ENCODE data around the gene DGKH. TPM values are rescaled to one million over a fixed set of nuclear protein-coding genes. Genes with fewer than 3 reads are reported as not detected.

Gene DGKH
- total RNA-seq, 1 experiment from 2014 or later = 9.2 TPM

DNA sequence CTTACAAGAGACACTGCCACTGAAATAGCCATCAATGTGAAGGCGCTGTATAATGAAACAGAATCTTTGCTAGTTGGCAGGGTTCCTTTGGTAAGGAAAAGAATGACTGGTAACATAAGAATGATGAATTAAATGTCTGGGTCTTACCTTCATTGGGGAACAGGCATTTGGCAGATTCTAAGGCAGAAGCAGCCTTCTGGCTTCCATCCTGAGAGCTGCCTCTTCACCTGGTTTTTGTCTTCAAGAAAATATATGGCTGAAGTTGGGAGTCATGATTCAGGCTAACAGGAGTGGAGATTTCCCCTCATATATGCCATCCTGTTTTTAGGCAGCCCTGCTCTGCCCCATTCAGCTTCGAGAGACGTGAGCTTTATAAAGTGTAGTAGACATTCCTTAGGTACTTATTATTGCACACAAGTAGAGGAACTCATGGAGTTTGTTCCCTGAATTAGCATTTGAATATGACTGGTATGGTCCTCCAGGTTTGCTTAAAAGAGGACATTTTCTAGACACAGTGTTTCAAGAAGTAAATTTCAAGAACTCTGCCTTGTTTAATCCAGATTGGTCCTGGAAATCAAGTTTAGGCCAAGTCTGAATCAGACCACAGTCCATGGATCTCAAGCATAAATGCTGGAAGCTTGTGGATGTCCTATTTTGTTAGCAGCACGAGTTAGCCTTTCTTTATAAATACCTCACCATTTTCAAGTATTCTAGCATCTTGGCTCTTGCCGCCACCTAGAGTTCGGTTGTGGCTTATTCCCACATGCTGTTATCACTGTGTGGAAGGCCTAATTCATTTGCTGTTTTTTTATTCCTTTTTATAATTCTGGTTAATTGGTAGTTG is 167.4 kb downstream of the DGKH start:
- POLR2A ChIA-PET = no interaction called here
- Histone ChIP-seq H3K36me3 (ENCODE audit: control insufficient read depth in 1 of 2, insufficient read depth in 2 of 2, low read length in 2 of 2) (no peaks in the 10 kb centered on the region), H4K20me1 (ENCODE audit: insufficient read depth) (no peaks in the 10 kb centered on the region), H3K9me2 (ENCODE audit: insufficient read depth) (no peaks in the 10 kb centered on the region), H3K27me3 (ENCODE audit: insufficient read depth, low read length) (no peaks in the 10 kb centered on the region), H3K79me2 (ENCODE audit: insufficient read depth, low read length) (no peaks in the 10 kb centered on the region), H3K4me2 (ENCODE audit: low read length) (no peak overlapping the region), H2AFZ (ENCODE audit: low read depth, low read length, poor library complexity, severe bottlenecking) (no peak overlapping the region), H3K9ac (ENCODE audit: low read length) (no peak overlapping the region), H3K9me3 (ENCODE audit: control insufficient read depth in 1 of 2, insufficient read depth in 1 of 2, low read depth in 1 of 2, low read length in 2 of 2) (no peaks in the 10 kb centered on the region), H3K4me1 (ENCODE audit: control insufficient read depth in 1 of 2, insufficient read depth in 2 of 2, low read length in 2 of 2) (peaks cover 0 to 9% of the 10 kb centered on the region in 2 experiments; a peak in 3 of 4 replicates), H3K4me3 (replicated peaks in 1 of 2; ENCODE audit: low read depth in 1 of 2, low read length in 2 of 2) (no peak overlapping the region), H3K27ac (ENCODE audit: low read depth, low read length) (no peak overlapping the region)
- ATAC-seq (peak; percentile 84), DNase-seq (ENCODE audit: low read depth, low spot score) (peak; percentile 29)
- CTCF ChIA-PET = no interaction called here
- RAD21 ChIA-PET (ENCODE audit: low non-redundant PET in 1 of 2, low total read pairs in 2 of 2, uncharacterized antibody in 2 of 2, unreplicated experiment in 2 of 2) = no interaction called here
- TF ChIP-seq RAD21 (IDR thresholded peaks at IDR 0.05; ENCODE audit: low read depth) = peak; percentile 68
- TF ChIP-seq, protein P1, sequence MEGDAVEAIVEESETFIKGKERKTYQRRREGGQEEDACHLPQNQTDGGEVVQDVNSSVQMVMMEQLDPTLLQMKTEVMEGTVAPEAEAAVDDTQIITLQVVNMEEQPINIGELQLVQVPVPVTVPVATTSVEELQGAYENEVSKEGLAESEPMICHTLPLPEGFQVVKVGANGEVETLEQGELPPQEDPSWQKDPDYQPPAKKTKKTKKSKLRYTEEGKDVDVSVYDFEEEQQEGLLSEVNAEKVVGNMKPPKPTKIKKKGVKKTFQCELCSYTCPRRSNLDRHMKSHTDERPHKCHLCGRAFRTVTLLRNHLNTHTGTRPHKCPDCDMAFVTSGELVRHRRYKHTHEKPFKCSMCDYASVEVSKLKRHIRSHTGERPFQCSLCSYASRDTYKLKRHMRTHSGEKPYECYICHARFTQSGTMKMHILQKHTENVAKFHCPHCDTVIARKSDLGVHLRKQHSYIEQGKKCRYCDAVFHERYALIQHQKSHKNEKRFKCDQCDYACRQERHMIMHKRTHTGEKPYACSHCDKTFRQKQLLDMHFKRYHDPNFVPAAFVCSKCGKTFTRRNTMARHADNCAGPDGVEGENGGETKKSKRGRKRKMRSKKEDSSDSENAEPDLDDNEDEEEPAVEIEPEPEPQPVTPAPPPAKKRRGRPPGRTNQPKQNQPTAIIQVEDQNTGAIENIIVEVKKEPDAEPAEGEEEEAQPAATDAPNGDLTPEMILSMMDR (IDR thresholded peaks at IDR 0.05 in 2 of 3, conservative IDR thresholded peaks at IDR 0.05 in 1 of 3; ENCODE audit: borderline replicate concordance in 1 of 3, insufficient read depth in 1 of 3, low read depth in 2 of 3, low read length in 2 of 3) = peak; percentile 33 to 73 (median 68); a peak in 5 of 6 replicates
- no peak for TF ChIP-seq EZH2 (IDR thresholded peaks at IDR 0.05)
- intact Hi-C loops (cut with micrococcal nuclease) = loop anchor here (2.0 kb wide), 1 partner anchor 547 kb away; no protein-coding TSS in a partner anchor
- BruUV-seq (replicated peaks) = no TSS peak

GRCh38 chr13:42216422-42216735 is 167.9 kb downstream of the DGKH start:
- peak; percentile 32 for ATAC-seq
- BruUV-seq (replicated peaks) = no TSS peak
- Histone ChIP-seq H3K9ac (ENCODE audit: low read length) (no peak overlapping the region), H3K27me3 (ENCODE audit: insufficient read depth, low read length) (no peaks in the 10 kb centered on the region), H3K9me3 (ENCODE audit: control insufficient read depth in 1 of 2, insufficient read depth in 1 of 2, low read depth in 1 of 2, low read length in 2 of 2) (no peaks in the 10 kb centered on the region), H3K4me1 (ENCODE audit: control insufficient read depth in 1 of 2, insufficient read depth in 2 of 2, low read length in 2 of 2) (peaks cover 0 to 9% of the 10 kb centered on the region in 2 experiments; a peak in 3 of 4 replicates), H3K36me3 (ENCODE audit: control insufficient read depth in 1 of 2, insufficient read depth in 2 of 2, low read length in 2 of 2) (no peaks in the 10 kb centered on the region), H4K20me1 (ENCODE audit: insufficient read depth) (no peaks in the 10 kb centered on the region), H3K27ac (ENCODE audit: low read depth, low read length) (no peak overlapping the region), H3K4me2 (ENCODE audit: low read length) (no peak overlapping the region), H3K4me3 (replicated peaks in 1 of 2; ENCODE audit: low read depth in 1 of 2, low read length in 2 of 2) (no peak overlapping the region), H3K79me2 (ENCODE audit: insufficient read depth, low read length) (no peaks in the 10 kb centered on the region), H3K9me2 (ENCODE audit: insufficient read depth) (no peaks in the 10 kb centered on the region), H2AFZ (ENCODE audit: low read depth, low read length, poor library complexity, severe bottlenecking) (no peak overlapping the region)
- no peak for DNase-seq (ENCODE audit: low read depth, low spot score)
- ChIA-PET RAD21 (ENCODE audit: low non-redundant PET in 1 of 2, low total read pairs in 2 of 2, uncharacterized antibody in 2 of 2, unreplicated experiment in 2 of 2) (no interaction called here), CTCF (no interaction called here), POLR2A (no interaction called here)
- intact Hi-C loops (cut with micrococcal nuclease) = loop anchor here (2.0 kb wide), 1 partner anchor 548 kb away; no protein-coding TSS in a partner anchor
- TF ChIP-seq JUND (IDR thresholded peaks at IDR 0.05) (no peak), SRF (IDR thresholded peaks at IDR 0.05; ENCODE audit: low read depth) (no peak), POLR2AphosphoS5 (IDR thresholded peaks at IDR 0.05; ENCODE audit: low read depth, low read length) (no peak), SIN3A (IDR thresholded peaks at IDR 0.05; ENCODE audit: low read depth) (no peak), EZH2 (IDR thresholded peaks at IDR 0.05) (no peak), TCF7L2 (IDR thresholded peaks at IDR 0.05; ENCODE audit: borderline replicate concordance, extremely low read depth, insufficient read depth, insufficient read length) (no peak), CBX3 (IDR thresholded peaks at IDR 0.05; ENCODE audit: low read depth) (no peak), ZNF274 (IDR thresholded peaks at IDR 0.05; ENCODE audit: low read depth, low read length) (no peak), EGR1 (IDR thresholded peaks at IDR 0.05; ENCODE audit: low read depth) (no peak)
- TF ChIP-seq, protein P2, sequence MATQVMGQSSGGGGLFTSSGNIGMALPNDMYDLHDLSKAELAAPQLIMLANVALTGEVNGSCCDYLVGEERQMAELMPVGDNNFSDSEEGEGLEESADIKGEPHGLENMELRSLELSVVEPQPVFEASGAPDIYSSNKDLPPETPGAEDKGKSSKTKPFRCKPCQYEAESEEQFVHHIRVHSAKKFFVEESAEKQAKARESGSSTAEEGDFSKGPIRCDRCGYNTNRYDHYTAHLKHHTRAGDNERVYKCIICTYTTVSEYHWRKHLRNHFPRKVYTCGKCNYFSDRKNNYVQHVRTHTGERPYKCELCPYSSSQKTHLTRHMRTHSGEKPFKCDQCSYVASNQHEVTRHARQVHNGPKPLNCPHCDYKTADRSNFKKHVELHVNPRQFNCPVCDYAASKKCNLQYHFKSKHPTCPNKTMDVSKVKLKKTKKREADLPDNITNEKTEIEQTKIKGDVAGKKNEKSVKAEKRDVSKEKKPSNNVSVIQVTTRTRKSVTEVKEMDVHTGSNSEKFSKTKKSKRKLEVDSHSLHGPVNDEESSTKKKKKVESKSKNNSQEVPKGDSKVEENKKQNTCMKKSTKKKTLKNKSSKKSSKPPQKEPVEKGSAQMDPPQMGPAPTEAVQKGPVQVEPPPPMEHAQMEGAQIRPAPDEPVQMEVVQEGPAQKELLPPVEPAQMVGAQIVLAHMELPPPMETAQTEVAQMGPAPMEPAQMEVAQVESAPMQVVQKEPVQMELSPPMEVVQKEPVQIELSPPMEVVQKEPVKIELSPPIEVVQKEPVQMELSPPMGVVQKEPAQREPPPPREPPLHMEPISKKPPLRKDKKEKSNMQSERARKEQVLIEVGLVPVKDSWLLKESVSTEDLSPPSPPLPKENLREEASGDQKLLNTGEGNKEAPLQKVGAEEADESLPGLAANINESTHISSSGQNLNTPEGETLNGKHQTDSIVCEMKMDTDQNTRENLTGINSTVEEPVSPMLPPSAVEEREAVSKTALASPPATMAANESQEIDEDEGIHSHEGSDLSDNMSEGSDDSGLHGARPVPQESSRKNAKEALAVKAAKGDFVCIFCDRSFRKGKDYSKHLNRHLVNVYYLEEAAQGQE (IDR thresholded peaks at IDR 0.05; ENCODE audit: low read depth) = no peak

Data from HCT116 (cell line).